ENCODE measurements around the gene MIX23.

GRCh38 chr3:122313281-122313680 lies 69.8 kb downstream of the MIX23 start:
- TF ChIP-seq EZH2 (IDR thresholded peaks at IDR 0.05; ENCODE audit: insufficient read depth, low read length), result no peak
- no peak for TF ChIP-seq CTCF (IDR thresholded peaks at IDR 0.05; ENCODE audit: insufficient read depth, low read depth, low read length)
